BE2C (cell line): Measurements from ENCODE around the gene ELF2.

Source experiments
- DNase-seq: peaks from one replicate; pipeline ENCODE4 v3.0.0-alpha.2; 2020
- H3K27me3 ChIP-seq: fragments of 250-450 bp; sonication (Bioruptor Pico); 2 replicates; pipeline ENCODE4 v1.5.1; 2020; ENCODE audit warnings: mild to moderate bottlenecking
- H3K36me3 ChIP-seq: fragments of 250-450 bp; sonication (Bioruptor Pico); 2 replicates; pipeline ENCODE4 v1.5.1; 2020; ENCODE audit warnings: mild to moderate bottlenecking
- H3K4me1 ChIP-seq: fragments of 250-450 bp; sonication (Bioruptor Pico); 2 replicates; pipeline ENCODE4 v1.5.1; 2020
- H3K4me3 ChIP-seq: 2 replicates; pipeline ENCODE4 v1.5.1; 2011; ENCODE audit warnings: low read depth, low read length
- H3K9me3 ChIP-seq: fragments of 250-450 bp; sonication (Bioruptor Pico); 2 replicates; pipeline ENCODE4 v1.5.1; 2020
- CTCF ChIP-seq: IDR thresholded peaks from 2 replicates; pipeline ENCODE4 v1.5.1; 2012; ENCODE audit warnings: mild to moderate bottlenecking, low read depth, low read length

ELF2 gene

GRCh38 chr4:139099366-139099982 is 77.5 kb downstream of the ELF2 start:
- Histone ChIP-seq H3K4me3 (no peak overlapping the region), H3K9me3 (no peaks in the 10 kb centered on the region), H3K36me3 (no peaks in the 10 kb centered on the region), H3K27me3 (no peaks in the 10 kb centered on the region), H3K4me1 (no peaks in the 10 kb centered on the region)
- peak; percentile 78 for DNase-seq
- TF ChIP-seq CTCF, result peak; percentile 95

- Histone ChIP-seq H3K4me1 (no peaks in the 10 kb centered on the region), H3K27me3 (no peaks in the 10 kb centered on the region), H3K36me3 (no peaks in the 10 kb centered on the region), H3K9me3 (no peaks in the 10 kb centered on the region), H3K4me3 (no peak overlapping the region)
- no peak for DNase-seq
- no peak for TF ChIP-seq CTCF
These were observed 84.7 kb downstream of the ELF2 start for GRCh38 chr4:139092271-139092670.

- DNase-seq, result no peak
- H3K27me3 ChIP-seq, result no peaks in the 10 kb centered on the region
- H3K9me3 ChIP-seq, result no peaks in the 10 kb centered on the region
- H3K4me1 ChIP-seq, result no peaks in the 10 kb centered on the region
- no peaks in the 10 kb centered on the region for H3K36me3 ChIP-seq
- peak; percentile 29; the same call in 1 of the 2 replicates for TF ChIP-seq CTCF
- H3K4me3 ChIP-seq, result peak overlapping the region; percentile 90
These were observed 91.9 kb downstream of the ELF2 start for GRCh38 chr4:139085141-139085540.

GRCh38 chr4:139084804-139085093 is 92.3 kb downstream of the ELF2 start:
- no peaks in the 10 kb centered on the region for H3K36me3 ChIP-seq
- no peaks in the 10 kb centered on the region for H3K4me1 ChIP-seq
- TF ChIP-seq CTCF, result no peak
- peak overlapping the region; percentile 90 for H3K4me3 ChIP-seq
- no peaks in the 10 kb centered on the region for H3K9me3 ChIP-seq
- H3K27me3 ChIP-seq, result no peaks in the 10 kb centered on the region
- no peak for DNase-seq

- H3K4me1 ChIP-seq, result no peaks in the 10 kb centered on the region
- H3K27me3 ChIP-seq, result no peaks in the 10 kb centered on the region
- TF ChIP-seq CTCF, result peak; percentile 9; the same call in 1 of the 2 replicates
- no peaks in the 10 kb centered on the region for H3K9me3 ChIP-seq
- H3K36me3 ChIP-seq, result no peaks in the 10 kb centered on the region
- DNase-seq, result peak; percentile 93
- H3K4me3 ChIP-seq, result peak overlapping the region; percentile 90
These were observed 92.8 kb downstream of the ELF2 start for GRCh38 chr4:139083956-139084803.

GRCh38 chr4:139083607-139083955 is 93.4 kb downstream of the ELF2 start:
- no peaks in the 10 kb centered on the region for H3K36me3 ChIP-seq
- H3K9me3 ChIP-seq, result no peaks in the 10 kb centered on the region
- H3K4me1 ChIP-seq, result no peaks in the 10 kb centered on the region
- no peaks in the 10 kb centered on the region for H3K27me3 ChIP-seq
- peak; percentile 63 for DNase-seq
- peak overlapping the region; percentile 90 for H3K4me3 ChIP-seq
- no peak for TF ChIP-seq CTCF
